Measurements from ENCODE around the gene ALK. TPM values are rescaled to one million over a fixed set of nuclear protein-coding genes. Genes with fewer than 3 reads are reported as not detected.

Gene ALK
- total RNA-seq, 4 donors from 2014 or later = 0.88 to 1.3 (median 1.3) TPM; not detected in 1

DNA sequence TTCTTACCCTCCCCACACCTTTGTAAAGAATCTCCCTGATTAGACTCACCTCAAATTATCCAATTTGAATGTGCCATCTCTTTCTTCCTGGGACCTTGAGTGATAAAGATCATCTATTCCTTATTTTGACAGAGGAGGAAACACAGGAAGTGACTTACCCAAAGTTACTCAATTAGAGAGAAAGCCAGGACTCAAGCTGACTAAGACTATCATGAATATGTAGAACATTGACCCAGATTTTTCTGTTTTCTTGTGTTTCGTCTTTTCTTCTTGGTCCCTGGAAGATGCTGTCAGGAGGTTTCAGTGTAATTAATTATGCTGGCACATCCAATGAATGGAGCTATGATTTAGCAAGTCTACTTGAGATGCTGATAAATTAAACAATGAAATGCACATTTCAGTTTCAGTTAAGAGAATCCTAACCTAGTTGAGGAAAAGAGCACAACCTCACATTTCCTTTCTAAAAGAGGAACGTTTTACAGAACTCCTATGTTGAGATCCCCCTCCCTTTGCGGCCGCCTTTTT lies 425.8 kb downstream of the ALK start:
- TF ChIP-seq, protein P1, sequence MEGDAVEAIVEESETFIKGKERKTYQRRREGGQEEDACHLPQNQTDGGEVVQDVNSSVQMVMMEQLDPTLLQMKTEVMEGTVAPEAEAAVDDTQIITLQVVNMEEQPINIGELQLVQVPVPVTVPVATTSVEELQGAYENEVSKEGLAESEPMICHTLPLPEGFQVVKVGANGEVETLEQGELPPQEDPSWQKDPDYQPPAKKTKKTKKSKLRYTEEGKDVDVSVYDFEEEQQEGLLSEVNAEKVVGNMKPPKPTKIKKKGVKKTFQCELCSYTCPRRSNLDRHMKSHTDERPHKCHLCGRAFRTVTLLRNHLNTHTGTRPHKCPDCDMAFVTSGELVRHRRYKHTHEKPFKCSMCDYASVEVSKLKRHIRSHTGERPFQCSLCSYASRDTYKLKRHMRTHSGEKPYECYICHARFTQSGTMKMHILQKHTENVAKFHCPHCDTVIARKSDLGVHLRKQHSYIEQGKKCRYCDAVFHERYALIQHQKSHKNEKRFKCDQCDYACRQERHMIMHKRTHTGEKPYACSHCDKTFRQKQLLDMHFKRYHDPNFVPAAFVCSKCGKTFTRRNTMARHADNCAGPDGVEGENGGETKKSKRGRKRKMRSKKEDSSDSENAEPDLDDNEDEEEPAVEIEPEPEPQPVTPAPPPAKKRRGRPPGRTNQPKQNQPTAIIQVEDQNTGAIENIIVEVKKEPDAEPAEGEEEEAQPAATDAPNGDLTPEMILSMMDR (IDR thresholded peaks at IDR 0.05) = no peak
- TF ChIP-seq POLR2A (IDR thresholded peaks at IDR 0.05) = no peak
- DNase-seq = no peak
- no peaks in the 10 kb centered on the region for H3K4me1 ChIP-seq
- H3K4me3 ChIP-seq = no peak overlapping the region
- no peaks in the 10 kb centered on the region for H3K36me3 ChIP-seq
- no peaks in the 10 kb centered on the region for H3K27me3 ChIP-seq
- no peaks in the 10 kb centered on the region for H3K9me3 ChIP-seq
- H3K27ac ChIP-seq = no peak overlapping the region

DNA sequence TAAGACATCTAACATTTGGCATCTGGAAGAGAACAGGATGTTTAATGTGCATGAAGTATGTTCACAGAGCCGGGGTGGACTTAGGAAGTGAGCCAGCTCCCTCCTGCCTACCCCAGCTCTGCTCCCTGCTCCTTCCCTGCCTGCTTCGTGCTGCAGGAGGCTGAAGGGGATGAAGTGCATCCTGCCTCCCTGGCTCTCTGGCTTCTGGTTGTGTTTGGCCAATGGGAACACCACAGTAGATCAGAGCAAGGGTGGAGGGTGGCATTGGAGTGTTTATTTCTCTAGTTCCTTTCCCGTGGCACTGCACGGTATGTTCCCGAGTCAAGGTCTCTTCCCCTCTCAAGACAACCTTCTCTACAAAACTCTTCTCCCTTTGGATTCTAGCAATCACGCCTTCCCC lies 426.3 kb downstream of the ALK start:
- no peak for DNase-seq
- H3K9me3 ChIP-seq = no peaks in the 10 kb centered on the region
- H3K4me3 ChIP-seq = no peak overlapping the region
- no peaks in the 10 kb centered on the region for H3K36me3 ChIP-seq
- no peaks in the 10 kb centered on the region for H3K4me1 ChIP-seq
- H3K27ac ChIP-seq = no peak overlapping the region
- H3K27me3 ChIP-seq = no peaks in the 10 kb centered on the region
- no peak for TF ChIP-seq POLR2A (IDR thresholded peaks at IDR 0.05)
- TF ChIP-seq, protein P1 (IDR thresholded peaks at IDR 0.05) = no peak

DNA sequence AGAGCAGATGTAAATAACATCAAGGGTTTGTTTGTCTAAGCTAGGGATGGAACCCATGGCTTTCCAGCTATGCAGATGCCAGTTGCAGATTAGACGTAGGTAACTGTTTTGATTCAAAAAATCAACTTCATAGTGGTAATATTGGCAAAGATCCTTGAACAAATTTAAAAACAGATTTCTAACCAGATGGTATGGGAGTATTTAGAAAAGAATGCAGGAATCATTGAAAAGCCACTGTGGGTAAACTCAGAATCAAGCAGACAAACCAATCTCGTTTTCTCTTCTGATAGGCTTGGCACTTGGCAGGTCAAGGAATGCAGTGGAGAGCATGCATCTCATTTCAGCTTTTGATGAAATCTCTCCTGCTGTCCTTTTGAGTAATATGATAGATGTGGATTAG lies 428.7 kb downstream of the ALK start:
- no peak overlapping the region for H3K4me3 ChIP-seq
- H3K27ac ChIP-seq = no peak overlapping the region
- TF ChIP-seq POLR2A (IDR thresholded peaks at IDR 0.05) = no peak
- TF ChIP-seq, protein P1 (IDR thresholded peaks at IDR 0.05) = no peak
- H3K9me3 ChIP-seq = no peaks in the 10 kb centered on the region
- no peaks in the 10 kb centered on the region for H3K27me3 ChIP-seq
- no peaks in the 10 kb centered on the region for H3K36me3 ChIP-seq
- no peaks in the 10 kb centered on the region for H3K4me1 ChIP-seq
- DNase-seq = no peak

DNA sequence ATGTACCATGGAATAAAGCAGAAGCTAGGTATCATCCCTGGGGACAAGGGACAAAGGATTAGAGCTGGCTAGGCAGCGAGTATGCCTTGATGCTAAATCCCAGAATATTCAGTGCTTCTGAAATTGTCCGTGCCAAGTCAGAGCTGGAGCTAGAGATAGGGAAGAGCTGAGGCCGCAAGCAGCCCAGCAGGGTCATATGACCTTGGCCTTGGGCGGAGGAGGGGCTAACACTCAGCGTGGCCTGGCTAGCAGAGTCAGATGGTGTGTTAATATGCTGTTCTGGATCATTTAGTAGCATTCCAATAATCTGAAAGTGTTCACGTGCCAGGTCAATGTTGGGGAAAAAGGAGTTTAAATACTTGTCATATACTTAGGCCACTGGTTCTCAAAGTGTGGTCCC lies 431.3 kb downstream of the ALK start:
- H3K9me3 ChIP-seq = no peaks in the 10 kb centered on the region
- TF ChIP-seq, protein P1 (IDR thresholded peaks at IDR 0.05) = no peak
- no peak for TF ChIP-seq POLR2A (IDR thresholded peaks at IDR 0.05)

DNA sequence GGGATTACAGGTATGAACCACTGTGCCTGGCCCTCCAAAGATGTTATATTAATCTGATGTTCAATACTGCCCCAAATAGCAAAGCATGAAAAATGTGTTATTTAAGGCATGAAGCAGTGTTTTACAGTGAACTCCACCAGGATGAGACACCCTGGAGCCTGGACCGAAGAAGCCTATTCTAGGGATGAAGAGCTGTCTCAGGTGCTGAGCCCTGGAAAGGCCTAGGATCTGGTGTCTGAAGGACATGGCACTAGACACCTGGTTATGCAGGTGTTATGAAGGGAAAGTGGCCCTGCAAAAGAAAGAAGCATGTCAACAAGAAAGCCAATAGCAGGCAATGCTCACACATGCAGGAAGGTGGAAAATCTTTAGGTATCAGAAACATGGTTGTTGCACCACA lies 431.8 kb downstream of the ALK start:
- H3K27me3 ChIP-seq = no peaks in the 10 kb centered on the region
- no peaks in the 10 kb centered on the region for H3K36me3 ChIP-seq
- DNase-seq = no peak
- H3K4me1 ChIP-seq = no peaks in the 10 kb centered on the region
- TF ChIP-seq POLR2A (IDR thresholded peaks at IDR 0.05) = no peak
- TF ChIP-seq, protein P1 (IDR thresholded peaks at IDR 0.05) = no peak
- H3K4me3 ChIP-seq = no peak overlapping the region
- H3K9me3 ChIP-seq = no peaks in the 10 kb centered on the region
- no peak overlapping the region for H3K27ac ChIP-seq

More for the DNA sequence above, 431.3 kb downstream of the ALK start:
- Histone ChIP-seq H3K27me3 (no peaks in the 10 kb centered on the region), H3K27ac (no peak overlapping the region), H3K36me3 (no peaks in the 10 kb centered on the region), H3K4me3 (no peak overlapping the region), H3K4me1 (no peaks in the 10 kb centered on the region)
- no peak for DNase-seq

All from Peyer's patch (tissue), 4 donors.